Measurements from ENCODE around the gene TRIM74. TPM values are rescaled to one million over a fixed set of nuclear protein-coding genes. Genes with fewer than 3 reads are reported as not detected.
"Not testable (repeated sequence)": the region's sequence is repeated elsewhere in the genome, so short reads cannot be mapped to it uniquely, and the experiment has no call there.

Gene TRIM74
- total and polyA plus RNA-seq, 12 donors, result 0.16 to 5.5 (median 2.5) TPM

- WGBS, 4 donors, result 78 to 87% (median 82%) methylated on average over 2 to 6 of the region's 20 CpGs
- H3K27me3 ChIP-seq; H3K4me1 ChIP-seq (replicated peaks in 1 of 2); H3K4me3 ChIP-seq; intact Hi-C loops (cut with DNase I); H3K9me3 ChIP-seq (replicated peaks in 1 of 3); H3K27ac ChIP-seq: not testable (repeated sequence)
- DNase-seq, result peak in 1 of 7 donors; percentile 8
- peaks cover 0 to 23% of the 10 kb centered on the region in 2 donors for H3K36me3 ChIP-seq (replicated peaks in 1 of 2)
Measured at GRCh38 chr7:72942022-72942705, 27.1 kb downstream of the TRIM74 start.

GRCh38 chr7:72928216-72928615 is 41.0 kb downstream of the TRIM74 start:
- intact Hi-C loops (cut with DNase I); H3K27ac ChIP-seq; H3K9me3 ChIP-seq (replicated peaks in 1 of 3); DNase-seq; H3K4me3 ChIP-seq; H3K27me3 ChIP-seq: not testable (repeated sequence)
- Histone ChIP-seq H3K36me3 (replicated peaks in 1 of 2) (peaks cover 0 to 52% of the 10 kb centered on the region in 2 donors), H3K4me1 (replicated peaks in 1 of 2) (peaks cover 8 to 21% of the 10 kb centered on the region in 2 donors)
- 86 to 94% (median 89%) methylated on average over 6 of the region's 6 CpGs for WGBS, 4 donors

- intact Hi-C loops (cut with DNase I), result not testable (repeated sequence)
- 95 to 97% (median 96%) methylated on average over 6 of the region's 6 CpGs for WGBS, 4 donors
- H3K36me3 ChIP-seq (replicated peaks in 1 of 2), result peaks cover 0 to 52% of the 10 kb centered on the region in 2 donors
Measured at GRCh38 chr7:72927791-72928190, 41.5 kb downstream of the TRIM74 start.

GRCh38 chr7:72925546-72926120 is 43.6 kb downstream of the TRIM74 start:
- intact Hi-C loops (cut with DNase I), result no loop called here
- 1 to 4% (median 1%) methylated on average over 7 to 35 of the region's 35 CpGs for WGBS, 4 donors

More at GRCh38 chr7:72927791-72928190, 41.5 kb downstream of the TRIM74 start:
- H3K27ac ChIP-seq; H3K4me3 ChIP-seq; H3K27me3 ChIP-seq; H3K9me3 ChIP-seq (replicated peaks in 1 of 3); DNase-seq: not testable (repeated sequence)
- peaks cover 8 to 21% of the 10 kb centered on the region in 2 donors for H3K4me1 ChIP-seq (replicated peaks in 1 of 2)

GRCh38 chr7:72924733-72925545 is 44.3 kb downstream of the TRIM74 start, which contains the start of gene POM121:
POM121 (plus strand) TSS chr7:72925095; CDS start chr7:72925122, 27 bp downstream.
- Histone ChIP-seq H3K27me3 (no peaks in the 10 kb centered on the region), H3K4me3 (peak within 1 kb of the TSS; percentile 9 to 96 (median 80)), H3K36me3 (replicated peaks in 1 of 2) (peaks cover 0 to 34% of the 10 kb centered on the region in 2 donors), H3K9me3 (replicated peaks in 1 of 3) (no peaks in the 10 kb centered on the region), H3K27ac (peak within 1 kb of the TSS; percentile 86 to 99 (median 92)), H3K4me1 (replicated peaks in 1 of 2) (peaks cover 9 to 23% of the 10 kb centered on the region in 2 donors)
- intact Hi-C loops (cut with DNase I), result no loop called here
- TF ChIP-seq CTCF (IDR thresholded peaks at IDR 0.05), result no peak
- TF ChIP-seq POLR2A (IDR thresholded peaks at IDR 0.05), result peak; percentile 69 to 88
- peak; percentile 76 to 93 (median 84) for DNase-seq
- WGBS, 4 donors, result 0 to 1% (median 0%) methylated on average over 8 to 91 of the region's 91 CpGs

More at GRCh38 chr7:72925546-72926120, 43.6 kb downstream of the TRIM74 start:
- no peaks in the 10 kb centered on the region for H3K9me3 ChIP-seq (replicated peaks in 1 of 3)
- H3K4me3 ChIP-seq, result peak overlapping the region in 2 of 4 donors; percentile 74 to 96
- peaks cover 0 to 41% of the 10 kb centered on the region in 2 donors for H3K36me3 ChIP-seq (replicated peaks in 1 of 2)
- peak overlapping the region in 4 of 5 donors; percentile 86 to 99 (median 92) for H3K27ac ChIP-seq
- DNase-seq, result no peak
- H3K27me3 ChIP-seq, result no peaks in the 10 kb centered on the region
- TF ChIP-seq CTCF (IDR thresholded peaks at IDR 0.05) (no peak), POLR2A (IDR thresholded peaks at IDR 0.05) (no peak)
- H3K4me1 ChIP-seq (replicated peaks in 1 of 2), result peaks cover 8 to 21% of the 10 kb centered on the region in 2 donors

Data from adrenal gland (tissue), 12 donors.